ENCODE results near the gene MYL6B.
"Not testable (repeated sequence)": the region's sequence is repeated elsewhere in the genome, so short reads cannot be mapped to it uniquely, and the experiment has no call there.

The MYL6B gene

DNA sequence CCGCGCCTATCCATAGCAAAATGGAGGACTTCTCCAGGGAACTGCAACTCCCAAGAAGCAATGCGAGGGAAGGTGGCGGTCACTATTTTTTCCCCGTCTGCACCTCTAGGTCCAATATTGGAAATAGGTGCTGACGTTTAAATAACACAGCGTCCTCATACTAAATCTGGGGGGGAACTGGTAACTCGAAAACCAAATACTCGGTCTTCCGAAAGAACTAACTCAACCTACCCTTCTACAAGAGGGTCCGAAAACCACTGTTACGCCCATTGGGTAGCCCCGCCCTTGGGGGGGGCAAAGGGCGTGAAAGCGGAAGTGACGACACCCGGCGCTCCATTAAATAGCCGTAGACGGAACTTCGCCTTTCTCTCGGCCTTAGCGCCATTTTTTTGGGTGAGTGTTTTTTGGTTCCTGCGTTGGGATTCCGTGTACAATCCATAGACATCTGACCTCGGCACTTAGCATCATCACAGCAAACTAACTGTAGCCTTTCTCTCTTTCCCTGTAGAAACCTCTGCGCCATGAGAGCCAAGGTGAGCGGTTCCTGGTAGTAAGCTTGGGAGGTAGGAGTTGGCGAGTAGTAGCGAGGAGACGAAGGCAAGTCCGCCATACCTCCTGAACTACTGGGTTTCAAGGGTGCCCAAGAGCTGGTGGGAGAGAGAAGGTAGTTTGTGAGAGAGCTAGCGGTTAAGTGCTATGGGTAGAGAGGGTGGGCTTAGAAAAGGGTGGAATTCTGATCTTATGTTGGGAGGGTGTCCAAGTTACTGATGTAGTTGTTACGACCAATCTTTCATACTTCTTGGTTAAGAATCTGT lies 35.9 kb upstream of the MYL6B start, which contains the start of gene RPL41:
TSS of gene RPL41 (plus strand) at position 367 of the 815 bp plus-strand sequence.
- in situ Hi-C loops (cut with MboI; ENCODE audit: low sequenced_read_pairs, unreplicated experiment): no loop called here
- TF ChIP-seq, protein P1, sequence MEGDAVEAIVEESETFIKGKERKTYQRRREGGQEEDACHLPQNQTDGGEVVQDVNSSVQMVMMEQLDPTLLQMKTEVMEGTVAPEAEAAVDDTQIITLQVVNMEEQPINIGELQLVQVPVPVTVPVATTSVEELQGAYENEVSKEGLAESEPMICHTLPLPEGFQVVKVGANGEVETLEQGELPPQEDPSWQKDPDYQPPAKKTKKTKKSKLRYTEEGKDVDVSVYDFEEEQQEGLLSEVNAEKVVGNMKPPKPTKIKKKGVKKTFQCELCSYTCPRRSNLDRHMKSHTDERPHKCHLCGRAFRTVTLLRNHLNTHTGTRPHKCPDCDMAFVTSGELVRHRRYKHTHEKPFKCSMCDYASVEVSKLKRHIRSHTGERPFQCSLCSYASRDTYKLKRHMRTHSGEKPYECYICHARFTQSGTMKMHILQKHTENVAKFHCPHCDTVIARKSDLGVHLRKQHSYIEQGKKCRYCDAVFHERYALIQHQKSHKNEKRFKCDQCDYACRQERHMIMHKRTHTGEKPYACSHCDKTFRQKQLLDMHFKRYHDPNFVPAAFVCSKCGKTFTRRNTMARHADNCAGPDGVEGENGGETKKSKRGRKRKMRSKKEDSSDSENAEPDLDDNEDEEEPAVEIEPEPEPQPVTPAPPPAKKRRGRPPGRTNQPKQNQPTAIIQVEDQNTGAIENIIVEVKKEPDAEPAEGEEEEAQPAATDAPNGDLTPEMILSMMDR (IDR thresholded peaks at IDR 0.05; ENCODE audit: borderline replicate concordance, control extremely low read depth, extremely low read depth, insufficient read depth, missing control alignments): no peak
- DNase-seq (ENCODE audit: low spot score): peak; percentile 82

DNA sequence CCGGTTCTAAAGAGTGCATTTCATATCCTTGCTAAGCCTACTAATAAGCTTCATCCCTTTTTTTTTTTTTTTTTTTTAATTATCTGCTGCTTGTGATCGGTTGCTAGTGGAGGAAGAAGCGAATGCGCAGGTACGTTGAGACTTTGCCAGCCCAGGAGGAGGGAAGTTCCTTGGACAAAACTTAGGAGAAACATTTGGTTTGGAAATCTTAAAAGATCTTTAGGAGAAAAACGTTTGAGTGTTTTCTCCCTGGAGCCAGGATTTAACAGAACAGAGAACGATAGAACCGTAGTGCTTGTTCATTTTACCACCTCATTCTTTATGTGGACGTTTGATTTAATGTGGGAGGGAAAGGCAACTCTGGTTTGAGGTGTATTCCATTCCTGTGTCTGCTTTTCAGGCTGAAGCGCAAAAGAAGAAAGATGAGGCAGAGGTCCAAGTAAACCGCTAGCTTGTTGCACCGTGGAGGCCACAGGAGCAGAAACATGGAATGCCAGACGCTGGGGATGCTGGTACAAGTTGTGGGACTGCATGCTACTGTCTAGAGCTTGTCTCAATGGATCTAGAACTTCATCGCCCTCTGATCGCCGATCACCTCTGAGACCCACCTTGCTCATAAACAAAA lies 35.2 kb upstream of the MYL6B start:
- in situ Hi-C loops (cut with MboI; ENCODE audit: low sequenced_read_pairs, unreplicated experiment); DNase-seq (ENCODE audit: low spot score): not testable (repeated sequence)

DNA sequence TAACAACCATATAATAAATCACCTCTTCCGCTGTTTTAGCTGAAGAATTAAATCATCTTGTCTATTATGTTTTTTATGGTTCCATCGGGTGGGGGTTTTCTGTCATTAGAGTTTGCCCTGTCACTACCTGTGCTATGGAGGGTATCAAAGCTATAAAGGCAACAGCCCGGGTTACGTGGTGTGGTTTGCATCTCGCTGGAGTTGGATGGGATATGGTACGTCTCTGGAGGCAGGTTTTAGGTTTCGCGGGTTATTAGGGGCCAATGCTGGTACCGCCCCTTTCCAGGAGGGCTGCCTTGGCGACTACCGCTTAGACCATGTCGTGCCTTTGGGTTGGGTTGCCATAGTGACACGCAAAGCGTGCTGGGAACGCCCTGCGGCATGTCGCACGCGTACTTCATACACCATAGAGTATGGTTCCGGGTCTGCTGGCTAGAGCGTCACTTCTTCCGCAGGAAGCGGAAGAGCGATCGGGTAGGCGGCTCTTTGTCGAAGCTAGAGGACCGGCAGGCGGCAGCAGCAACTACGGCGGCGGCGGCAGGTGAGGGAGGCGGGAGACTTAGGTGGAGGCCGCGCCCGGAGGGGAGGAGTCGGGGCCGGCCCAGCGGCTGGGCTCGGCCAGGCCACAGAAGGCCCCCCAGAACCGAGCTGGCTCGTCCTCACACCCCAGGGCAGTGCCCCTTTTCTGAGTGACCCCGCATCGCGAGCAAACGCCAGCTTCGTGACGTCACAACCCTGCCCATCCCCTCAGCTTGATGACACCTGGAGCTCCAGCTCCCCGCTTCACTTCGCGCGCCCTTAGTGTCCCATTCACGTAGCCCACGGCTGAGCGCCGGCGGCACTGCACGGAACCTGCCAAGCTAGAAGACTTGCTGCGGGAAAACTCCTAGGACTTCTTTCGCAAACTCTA lies 34.4 kb upstream of the MYL6B start, which contains the start of gene ZC3H10:
TSS of gene ZC3H10 (plus strand) at position 489 of the 910 bp plus-strand sequence. CDS start 2,297 bp downstream, outside the sequence.
- TF ChIP-seq, protein P1 (IDR thresholded peaks at IDR 0.05; ENCODE audit: borderline replicate concordance, control extremely low read depth, extremely low read depth, insufficient read depth, missing control alignments): peak; percentile 59
- in situ Hi-C loops (cut with MboI; ENCODE audit: low sequenced_read_pairs, unreplicated experiment): no loop called here

DNA sequence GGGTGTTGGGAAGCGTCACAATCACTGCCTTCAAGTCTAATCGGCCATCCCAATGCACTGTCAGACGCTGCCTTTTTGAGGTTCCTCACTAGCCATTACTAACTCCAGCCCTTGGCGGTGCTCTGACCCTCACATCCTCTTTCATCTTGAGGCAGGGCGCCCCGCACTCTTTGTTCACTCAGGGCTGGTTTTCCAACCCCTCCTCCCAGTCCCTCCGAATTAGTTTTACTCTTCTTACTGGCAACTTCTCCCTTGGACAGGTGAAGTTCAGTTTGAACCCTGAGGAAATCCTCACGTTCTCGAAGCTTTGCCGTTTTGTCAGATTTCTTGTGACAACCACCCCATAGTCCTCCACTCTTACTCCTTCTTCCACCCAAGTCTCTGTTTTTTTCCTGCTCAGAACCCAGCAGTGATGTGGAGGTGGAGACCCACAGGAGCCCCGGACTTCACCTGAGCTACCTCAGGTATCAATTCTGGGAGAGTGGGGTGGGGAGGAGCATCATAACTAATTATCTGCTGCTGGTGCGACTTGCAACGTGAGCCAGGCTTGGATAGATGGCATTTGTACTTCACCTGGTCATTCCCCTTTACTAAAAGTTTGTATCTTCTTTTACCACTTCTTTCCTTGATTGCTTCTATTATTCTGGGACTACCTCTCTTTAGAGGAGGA lies 33.6 kb upstream of the MYL6B start:
- DNase-seq (ENCODE audit: low spot score): no peak
- TF ChIP-seq, protein P1 (IDR thresholded peaks at IDR 0.05; ENCODE audit: borderline replicate concordance, control extremely low read depth, extremely low read depth, insufficient read depth, missing control alignments): no peak
- in situ Hi-C loops (cut with MboI; ENCODE audit: low sequenced_read_pairs, unreplicated experiment): no loop called here

More for the DNA sequence above, 34.4 kb upstream of the MYL6B start, which contains the start of gene ZC3H10:
- peak; percentile 94 for DNase-seq (ENCODE audit: low spot score)

DNA sequence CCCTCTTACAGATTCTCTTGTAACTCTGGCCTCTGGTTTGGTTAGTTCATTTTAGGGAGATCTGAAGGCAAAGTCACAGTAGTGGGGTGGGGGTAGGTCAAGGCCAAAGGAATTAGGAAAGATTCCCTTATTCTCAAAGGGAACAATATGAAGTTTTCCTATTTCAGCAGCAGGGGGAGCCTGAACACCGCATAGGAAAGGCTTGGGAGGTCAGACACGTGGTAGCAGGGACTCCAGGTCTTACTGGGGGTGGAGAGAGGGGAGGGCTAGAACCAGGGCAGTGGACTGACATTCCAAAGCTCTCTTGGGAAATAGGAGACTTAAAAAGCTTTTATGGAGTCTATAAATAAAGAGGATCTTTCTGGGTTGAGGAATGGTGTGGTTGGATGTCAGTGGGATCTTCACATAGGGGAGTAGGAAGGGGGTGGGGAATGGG lies 33.0 kb upstream of the MYL6B start:
- DNase-seq (ENCODE audit: low spot score): peak; percentile 73
- in situ Hi-C loops (cut with MboI; ENCODE audit: low sequenced_read_pairs, unreplicated experiment): no loop called here
- TF ChIP-seq, protein P1 (IDR thresholded peaks at IDR 0.05; ENCODE audit: borderline replicate concordance, control extremely low read depth, extremely low read depth, insufficient read depth, missing control alignments): peak; percentile 68

DNA sequence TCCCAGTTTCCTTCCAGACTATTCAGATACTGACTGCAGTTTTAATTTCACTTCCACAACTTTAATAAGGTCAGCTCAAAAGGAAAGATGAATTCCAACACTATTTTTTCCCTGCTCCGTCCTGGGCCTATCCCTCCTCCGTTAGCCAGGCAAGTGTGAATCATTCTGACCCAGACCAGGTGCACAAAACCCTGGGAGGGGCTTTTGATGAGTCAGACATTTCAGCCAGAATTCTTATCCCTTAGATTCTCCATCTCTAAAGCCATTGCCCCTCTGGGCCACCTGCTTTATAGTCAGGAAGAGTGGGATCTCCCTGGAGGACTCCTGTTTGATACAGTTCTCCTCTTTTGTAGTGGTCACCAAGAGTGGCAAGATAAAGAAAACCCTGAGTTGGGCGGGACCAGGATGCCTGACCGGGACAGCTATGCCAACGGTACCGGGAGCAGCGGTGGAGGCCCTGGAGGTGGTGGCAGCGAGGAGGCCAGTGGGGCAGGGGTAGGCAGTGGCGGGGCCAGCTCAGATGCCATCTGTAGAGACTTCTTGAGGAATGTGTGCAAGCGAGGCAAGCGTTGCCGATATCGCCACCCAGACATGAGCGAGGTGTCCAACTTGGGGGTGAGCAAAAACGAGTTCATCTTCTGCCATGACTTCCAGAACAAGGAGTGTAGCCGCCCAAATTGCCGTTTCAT lies 32.1 kb upstream of the MYL6B start:
- in situ Hi-C loops (cut with MboI; ENCODE audit: low sequenced_read_pairs, unreplicated experiment): no loop called here
- DNase-seq (ENCODE audit: low spot score): no peak
- TF ChIP-seq, protein P1 (IDR thresholded peaks at IDR 0.05; ENCODE audit: borderline replicate concordance, control extremely low read depth, extremely low read depth, insufficient read depth, missing control alignments): no peak

Data from GM13976 (cell line).